HG02759 (cell line): ENCODE data around the gene HSPB1.
A peak's percentile ranks its signal among the peaks of the same experiment; 100 is the strongest.
"Not testable (repeated sequence)": the region's sequence is repeated elsewhere in the genome, so short reads cannot be mapped to it uniquely, and the experiment has no call there.

ENCODE experiments used
- ATAC-seq: cut with Tn5 transposase; IDR thresholded peaks from one replicate; pipeline ENCODE4 v1.9.1; 2021; ENCODE audit warnings: mild to moderate bottlenecking, moderate library complexity; ENCODE audit not compliant: unreplicated experiment

The HSPB1 gene

GRCh38 chr7:76303202-76304147, 1.0 kb downstream of the HSPB1 start:
- ATAC-seq, result peak; percentile 56

GRCh38 chr7:76304888-76305375, 2.5 kb downstream of the HSPB1 start:
- no peak for ATAC-seq

- not testable (repeated sequence) for ATAC-seq
Measured at GRCh38 chr7:76308874-76309273, 6.4 kb downstream of the HSPB1 start.

DNA sequence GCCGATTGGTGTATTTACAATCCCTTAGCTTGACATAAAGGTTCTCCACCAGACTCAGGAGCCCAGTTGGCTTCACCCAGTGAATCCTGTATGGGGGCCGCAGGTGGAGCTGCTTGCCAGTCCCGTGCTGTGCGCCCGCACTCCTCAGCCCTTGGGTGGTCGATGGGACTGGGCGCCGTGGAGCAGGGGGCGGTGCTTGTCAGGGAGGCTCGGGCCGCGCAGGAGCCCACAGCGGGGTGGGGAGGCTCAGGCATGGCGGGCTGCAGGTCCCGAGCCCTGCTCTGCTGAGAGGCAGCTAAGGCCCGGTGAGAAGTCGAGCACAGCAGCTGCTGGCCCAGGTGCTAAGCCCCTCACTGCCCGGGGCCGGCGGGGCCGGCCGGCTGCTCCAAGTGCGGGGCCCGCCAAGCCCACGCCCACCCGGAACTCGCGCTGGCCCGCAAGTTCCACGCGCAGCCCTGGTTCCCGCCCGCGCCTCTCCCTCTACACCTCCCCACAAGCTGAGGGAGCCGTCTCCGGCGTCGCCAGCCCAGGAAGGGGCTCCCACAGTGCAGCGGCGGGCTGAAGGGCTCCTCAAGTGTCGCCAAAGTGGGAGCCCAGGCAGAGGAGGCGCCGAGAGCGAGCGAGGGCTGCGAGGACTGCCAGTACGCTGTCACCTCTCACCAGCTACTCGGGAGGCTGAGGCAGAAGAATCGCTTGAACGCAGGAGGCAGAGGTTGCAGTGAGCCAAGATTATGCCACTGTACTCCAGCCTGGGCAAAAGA, 7.0 kb downstream of the HSPB1 start:
- ATAC-seq, result not testable (repeated sequence)

GRCh38 chr7:76310102-76310957, 7.9 kb downstream of the HSPB1 start:
- no peak for ATAC-seq

DNA sequence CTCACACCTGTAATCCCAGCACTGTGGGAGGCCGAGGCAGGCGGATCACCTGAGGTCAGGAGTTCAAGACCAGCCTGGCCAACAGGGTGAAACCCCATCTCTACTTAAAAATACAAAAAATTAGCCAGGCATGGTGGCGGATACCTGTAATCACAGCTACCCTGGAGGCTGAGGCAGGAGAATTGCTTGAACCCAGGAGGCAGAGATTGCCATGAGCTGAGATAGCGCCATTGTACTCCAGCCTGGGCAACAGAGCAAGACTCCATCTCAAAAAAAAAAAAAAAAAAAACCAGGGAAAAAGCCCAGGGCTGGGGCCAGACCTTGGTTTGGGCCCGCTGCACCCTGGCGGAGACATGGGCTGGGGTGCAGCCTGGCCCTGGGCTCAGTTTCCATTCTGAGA, 9.4 kb downstream of the HSPB1 start:
- ATAC-seq, result not testable (repeated sequence)

GRCh38 chr7:76314042-76314721, 11.7 kb downstream of the HSPB1 start:
- peak; percentile 36 for ATAC-seq

GRCh38 chr7:76314740-76315139, 12.3 kb downstream of the HSPB1 start:
- ATAC-seq, result not testable (repeated sequence)

GRCh38 chr7:76315364-76315763, 12.9 kb downstream of the HSPB1 start:
- ATAC-seq, result no peak

DNA sequence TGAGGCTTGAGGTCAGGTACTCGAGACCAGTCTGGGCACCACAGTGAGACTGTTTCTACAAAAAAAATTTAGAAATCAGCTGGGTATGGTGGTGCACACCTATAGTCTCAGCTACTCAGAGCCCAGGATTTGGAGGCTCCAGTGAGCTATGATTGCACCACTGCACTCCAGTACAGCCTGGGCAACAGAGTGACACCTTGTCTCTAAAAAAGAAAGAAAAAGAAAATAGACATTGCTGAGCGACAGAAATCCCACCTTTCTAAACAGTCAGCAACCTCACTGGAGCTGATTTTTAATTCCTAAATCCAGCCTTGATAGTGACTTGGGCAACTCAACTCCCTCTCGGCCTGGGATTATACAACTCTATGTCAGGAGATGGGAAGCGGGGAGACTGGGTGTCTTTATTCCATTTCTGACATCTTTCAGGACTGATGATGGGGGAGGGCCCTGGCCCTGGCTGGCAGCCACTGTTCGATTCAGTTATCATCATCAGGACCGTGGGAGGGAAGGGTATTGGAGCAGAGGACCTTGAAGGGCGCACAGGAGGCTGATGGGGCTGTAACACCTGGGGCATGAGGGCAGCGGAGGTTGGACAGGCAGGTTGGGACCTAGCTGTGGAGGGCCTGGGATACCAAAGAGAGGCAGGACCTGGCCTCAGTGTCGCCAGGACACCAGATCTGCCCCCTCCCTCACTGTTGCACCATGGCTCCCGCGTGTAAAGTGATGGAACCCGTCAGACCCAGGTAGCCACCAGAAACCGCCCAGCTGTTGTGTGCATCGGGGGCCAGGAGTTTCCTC, 14.7 kb downstream of the HSPB1 start:
- no peak for ATAC-seq

DNA sequence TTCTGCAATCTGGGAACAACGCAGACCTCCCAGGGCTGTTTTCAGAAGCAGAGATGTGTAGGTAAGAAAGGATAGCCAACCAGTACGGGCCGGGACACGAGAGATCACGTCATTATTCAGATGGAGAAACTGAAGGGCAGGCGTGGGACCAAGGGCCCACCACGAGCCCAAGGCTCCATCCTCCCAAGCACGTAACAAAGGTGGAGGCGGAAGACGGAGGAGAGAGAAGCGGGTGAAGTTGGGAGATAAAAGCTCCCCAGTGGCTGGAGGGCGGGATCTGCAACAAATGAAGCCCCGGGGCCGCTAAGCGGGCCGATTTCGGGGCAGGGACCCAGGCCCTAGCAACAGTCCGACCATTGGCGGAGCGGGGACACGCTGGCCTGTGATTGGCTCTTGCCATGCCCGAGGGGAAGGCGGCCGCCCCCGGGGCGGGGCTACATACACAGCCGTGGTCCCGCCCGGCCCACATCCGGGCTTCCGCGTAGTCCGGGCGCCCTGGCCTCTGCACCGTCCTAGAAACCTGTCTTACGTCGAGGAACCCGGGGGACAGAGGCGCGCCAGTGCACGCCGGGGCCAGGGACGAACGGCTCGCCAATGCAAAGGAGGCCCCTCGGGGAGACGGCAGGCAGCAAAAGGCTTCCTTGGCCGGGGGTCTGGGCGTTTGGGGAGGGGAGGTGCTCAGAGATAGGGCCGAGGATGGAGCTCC, 15.5 kb downstream of the HSPB1 start:
- peak; percentile 92 for ATAC-seq

GRCh38 chr7:76318488-76319353, 16.2 kb downstream of the HSPB1 start:
- peak; percentile 46 for ATAC-seq

DNA sequence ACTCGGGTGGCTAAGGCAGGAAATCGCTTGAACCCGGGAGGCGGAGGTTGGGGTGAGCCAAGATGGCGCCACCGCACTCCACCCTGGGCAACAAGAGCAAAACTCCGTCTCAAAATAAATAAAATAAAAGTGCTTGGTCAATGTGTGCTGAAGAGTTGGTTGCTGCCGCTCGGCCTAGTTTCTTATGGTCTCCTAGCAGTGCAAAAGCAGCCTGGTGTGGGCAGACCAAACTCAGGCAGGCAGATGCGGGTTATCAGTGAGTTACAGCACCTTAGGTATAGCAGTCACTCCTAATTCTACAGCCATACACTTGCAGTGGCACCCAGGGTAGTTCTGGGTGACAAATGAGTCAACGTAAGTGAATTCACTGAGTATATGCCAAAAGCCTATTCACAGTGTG, 22.6 kb downstream of the HSPB1 start:
- no peak for ATAC-seq

- no peak for ATAC-seq
Measured at GRCh38 chr7:76325811-76326210, 23.3 kb downstream of the HSPB1 start.

- ATAC-seq, result no peak
Measured at GRCh38 chr7:76326646-76327233, 24.3 kb downstream of the HSPB1 start.

DNA sequence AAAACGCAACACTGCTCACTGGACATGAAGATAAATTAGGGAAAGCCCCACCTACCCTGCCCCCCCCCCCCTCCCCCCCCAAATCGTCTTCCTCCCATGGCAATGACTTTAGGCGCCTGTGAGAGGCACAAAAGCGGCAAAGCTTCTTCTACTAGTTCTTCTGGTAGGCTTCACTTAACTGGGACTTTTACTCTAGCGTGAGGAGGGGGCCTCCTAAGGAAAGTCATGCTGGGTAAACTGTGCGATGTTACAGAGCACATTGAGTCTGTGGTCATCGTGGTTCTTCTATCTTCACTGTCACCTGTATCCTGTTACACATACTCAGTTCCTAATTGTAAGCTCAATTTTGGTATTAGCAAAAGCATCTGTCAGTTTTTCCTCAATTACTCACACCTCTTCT, 25.1 kb downstream of the HSPB1 start:
- ATAC-seq, result no peak

DNA sequence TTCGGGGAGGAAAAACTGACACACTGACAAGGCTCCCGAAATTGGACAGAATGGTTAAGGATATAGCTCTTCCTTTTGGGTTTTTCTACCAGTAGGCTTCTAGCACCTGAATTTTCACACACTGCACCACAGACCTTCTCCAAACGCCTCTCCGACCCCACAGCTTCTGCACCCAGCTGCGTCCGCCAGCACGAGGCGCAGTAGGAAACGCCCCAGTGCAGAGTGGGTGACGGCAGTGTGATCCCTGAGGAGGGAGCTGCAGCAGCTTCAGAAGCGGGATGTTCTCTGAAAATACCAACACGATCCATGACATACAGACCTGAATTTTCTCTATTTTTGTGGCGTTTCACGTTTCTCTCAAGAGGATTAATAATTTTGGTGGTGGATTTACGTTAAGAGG, 25.9 kb downstream of the HSPB1 start:
- ATAC-seq, result no peak
